ENCODE measurements around the gene AFAP1. TPM values are rescaled to one million over a fixed set of nuclear protein-coding genes. Genes with fewer than 3 reads are reported as not detected.

The AFAP1 gene
- total and polyA plus RNA-seq, 2 donors (not counting 1 experiment from before 2014, with no cell fraction given) = 0.03 to 0.44 TPM

- Mint-ChIP-seq H3K27ac (no peak overlapping the region), H3K27me3 (peaks cover 22% of the 10 kb centered on the region), H3K4me1 (no peaks in the 10 kb centered on the region), H3K9me3 (ENCODE audit: insufficient read depth) (peaks cover 2% of the 10 kb centered on the region), H3K4me3 (no peak overlapping the region)
- intact Hi-C loops (cut with micrococcal nuclease) = no loop called here
- no peak overlapping the region for H3K4me3 ChIP-seq (ENCODE audit: control extremely low read depth in 1 of 5, extremely low read depth in 1 of 5, insufficient read depth in 1 of 5, low read depth in 2 of 5, low read length in 4 of 5)
- DNase-seq (no peak), ATAC-seq (ENCODE audit: low read depth) (no peak)
- no peaks in the 10 kb centered on the region for H4K20me1 ChIP-seq (ENCODE audit: control insufficient read depth, insufficient read depth, low read length, poor library complexity, severe bottlenecking)
- ChIA-PET POLR2A (no interaction called here), CTCF (no interaction called here)
- H3K4me2 ChIP-seq (replicated peaks; ENCODE audit: low read depth, low read length, poor library complexity, severe bottlenecking) = no peak overlapping the region
- TF ChIP-seq CTCF (IDR thresholded peaks at IDR 0.05) = no peak
- no peak for TF ChIP-seq EZH2 (IDR thresholded peaks at IDR 0.05; ENCODE audit: borderline replicate concordance, insufficient read depth, low read depth, low read length, poor library complexity, severe bottlenecking)
- no peaks in the 10 kb centered on the region for H3K79me2 ChIP-seq (ENCODE audit: control insufficient read depth, insufficient read depth, low read length)
- no CpG with 5 or more reads among the region's 2 CpGs for WGBS (ENCODE audit: insufficient coverage)
- no peaks in the 10 kb centered on the region for H3K4me1 ChIP-seq (ENCODE audit: control insufficient read depth in 2 of 2, insufficient read depth in 2 of 2, low read length in 2 of 2)
- no peak overlapping the region for H3K9ac ChIP-seq (ENCODE audit: low read length)
- H3K27me3 ChIP-seq (replicated peaks in 1 of 4; ENCODE audit: control extremely low read depth in 1 of 4, control insufficient read depth in 3 of 4, insufficient read depth in 4 of 4, low read length in 3 of 4) = peaks cover 0 to 2% (median 0%) of the 10 kb centered on the region in 4 experiments
- H3K27ac ChIP-seq (ENCODE audit: low read length in 2 of 2) = no peak overlapping the region
- H3K9me3 ChIP-seq (ENCODE audit: control extremely low read depth in 1 of 3, control insufficient read depth in 2 of 3, insufficient read depth in 1 of 3, low read length in 2 of 3) = peaks cover 0 to 3% (median 0%) of the 10 kb centered on the region in 3 donors
- H2AFZ ChIP-seq (ENCODE audit: insufficient read depth, low read depth, low read length, poor library complexity, severe bottlenecking) = no peak overlapping the region
- no peaks in the 10 kb centered on the region for H3K36me3 ChIP-seq (replicated peaks in 1 of 2; ENCODE audit: control extremely low read depth in 1 of 2, control insufficient read depth in 1 of 2, extremely low read depth in 1 of 2, insufficient read depth in 2 of 2, low read length in 1 of 2)
Observed at GRCh38 chr4:7980036-7980435, 40.4 kb upstream of the AFAP1 start.

GRCh38 chr4:7979652-7979968, 39.9 kb upstream of the AFAP1 start:
- intact Hi-C loops (cut with micrococcal nuclease) = no loop called here
- no peaks in the 10 kb centered on the region for H3K4me1 ChIP-seq (ENCODE audit: control insufficient read depth in 2 of 2, insufficient read depth in 2 of 2, low read length in 2 of 2)
- no peak overlapping the region for H2AFZ ChIP-seq (ENCODE audit: insufficient read depth, low read depth, low read length, poor library complexity, severe bottlenecking)
- DNase-seq (no peak), ATAC-seq (ENCODE audit: low read depth) (no peak)
- H3K27ac Mint-ChIP-seq = no peak overlapping the region
- no peak overlapping the region for H3K27ac ChIP-seq (ENCODE audit: low read length in 2 of 2)
- peaks cover 2% of the 10 kb centered on the region for H3K9me3 Mint-ChIP-seq (ENCODE audit: insufficient read depth)
- ChIA-PET CTCF (no interaction called here), POLR2A (no interaction called here)
- 51% methylated on average over 3 of the region's 4 CpGs for WGBS (ENCODE audit: insufficient coverage)
- H3K27me3 ChIP-seq (replicated peaks in 1 of 4; ENCODE audit: control extremely low read depth in 1 of 4, control insufficient read depth in 3 of 4, insufficient read depth in 4 of 4, low read length in 3 of 4) = peaks cover 0 to 2% (median 0%) of the 10 kb centered on the region in 4 experiments
- peaks cover 0 to 3% (median 0%) of the 10 kb centered on the region in 3 donors for H3K9me3 ChIP-seq (ENCODE audit: control extremely low read depth in 1 of 3, control insufficient read depth in 2 of 3, insufficient read depth in 1 of 3, low read length in 2 of 3)
- H4K20me1 ChIP-seq (ENCODE audit: control insufficient read depth, insufficient read depth, low read length, poor library complexity, severe bottlenecking) = no peaks in the 10 kb centered on the region
- peaks cover 22% of the 10 kb centered on the region for H3K27me3 Mint-ChIP-seq
- no peak overlapping the region for H3K4me3 Mint-ChIP-seq
- H3K79me2 ChIP-seq (ENCODE audit: control insufficient read depth, insufficient read depth, low read length) = no peaks in the 10 kb centered on the region
- H3K36me3 ChIP-seq (replicated peaks in 1 of 2; ENCODE audit: control extremely low read depth in 1 of 2, control insufficient read depth in 1 of 2, extremely low read depth in 1 of 2, insufficient read depth in 2 of 2, low read length in 1 of 2) = no peaks in the 10 kb centered on the region
- no peak for TF ChIP-seq EZH2 (IDR thresholded peaks at IDR 0.05; ENCODE audit: borderline replicate concordance, insufficient read depth, low read depth, low read length, poor library complexity, severe bottlenecking)
- H3K9ac ChIP-seq (ENCODE audit: low read length) = no peak overlapping the region
- no peaks in the 10 kb centered on the region for H3K4me1 Mint-ChIP-seq
- no peak overlapping the region for H3K4me2 ChIP-seq (replicated peaks; ENCODE audit: low read depth, low read length, poor library complexity, severe bottlenecking)
- no peak overlapping the region for H3K4me3 ChIP-seq (ENCODE audit: control extremely low read depth in 1 of 5, extremely low read depth in 1 of 5, insufficient read depth in 1 of 5, low read depth in 2 of 5, low read length in 4 of 5)

Measured in B cell (primary cell).